ENCODE results near the gene MAX. TPM values are rescaled to one million over a fixed set of nuclear protein-coding genes. Genes with fewer than 3 reads are reported as not detected.

MAX gene, protein sequence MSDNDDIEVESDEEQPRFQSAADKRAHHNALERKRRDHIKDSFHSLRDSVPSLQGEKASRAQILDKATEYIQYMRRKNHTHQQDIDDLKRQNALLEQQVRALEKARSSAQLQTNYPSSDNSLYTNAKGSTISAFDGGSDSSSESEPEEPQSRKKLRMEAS
- total RNA-seq: 64.2 and 69.3 TPM in 2 replicates
- long read RNA-seq, partial matches to known transcripts: 0 of 5 reads
- long read RNA-seq, other reads (novel, unspliced or antisense): 2 of 5 reads

DNA sequence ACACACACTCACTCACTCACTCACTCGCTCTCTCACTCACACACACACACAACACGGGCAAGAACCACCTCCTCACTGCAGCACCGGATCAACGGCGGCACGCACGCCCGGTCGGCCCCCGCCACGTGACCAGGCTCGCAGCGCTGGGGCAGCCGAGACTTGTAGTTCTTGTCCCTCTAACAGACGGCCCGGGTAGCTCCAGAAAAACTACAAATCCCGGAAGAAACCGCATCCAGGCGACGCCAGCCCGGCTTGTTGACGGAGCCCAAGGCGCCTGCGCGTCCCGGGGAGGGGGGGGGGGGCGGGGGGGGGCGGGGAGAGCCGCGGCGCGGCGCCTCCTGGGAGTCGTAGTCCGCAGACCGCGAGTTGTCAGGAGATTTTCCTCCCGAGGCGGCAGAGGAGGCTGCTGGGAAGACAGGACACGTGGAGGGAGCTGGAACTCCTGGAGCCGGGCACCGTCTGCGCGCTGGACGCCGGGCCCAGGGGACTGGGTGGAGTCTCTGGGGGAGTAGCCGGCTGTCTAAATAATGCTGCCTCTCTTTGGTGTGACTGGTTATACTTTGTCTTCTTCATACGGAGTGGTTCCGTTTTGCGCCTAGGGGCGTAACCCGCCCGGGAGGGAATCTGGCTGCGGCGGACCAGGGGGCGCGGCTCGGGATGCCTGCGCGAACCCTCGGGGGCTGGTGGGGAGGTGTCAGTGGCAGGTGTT lies at the start of gene MAX:
Gene MAX (minus strand): TSS at position 77 of the 709 bp plus-strand sequence. CDS start 178 bp downstream, outside the sequence.
- H3K4me1 Mint-ChIP-seq: peaks cover 24% of the 10 kb centered on the region
- H3K27me3 Mint-ChIP-seq (ENCODE audit: low read depth): no peaks in the 10 kb centered on the region
- H3K4me3 Mint-ChIP-seq: peak within 1 kb of the TSS; percentile 98
- H3K27ac Mint-ChIP-seq (ENCODE audit: unreplicated experiment): peak within 1 kb of the TSS; percentile 93
- peak; percentile 87 for DNase-seq (ENCODE audit: low read depth, low spot score)
- TF ChIP-seq, protein P1, sequence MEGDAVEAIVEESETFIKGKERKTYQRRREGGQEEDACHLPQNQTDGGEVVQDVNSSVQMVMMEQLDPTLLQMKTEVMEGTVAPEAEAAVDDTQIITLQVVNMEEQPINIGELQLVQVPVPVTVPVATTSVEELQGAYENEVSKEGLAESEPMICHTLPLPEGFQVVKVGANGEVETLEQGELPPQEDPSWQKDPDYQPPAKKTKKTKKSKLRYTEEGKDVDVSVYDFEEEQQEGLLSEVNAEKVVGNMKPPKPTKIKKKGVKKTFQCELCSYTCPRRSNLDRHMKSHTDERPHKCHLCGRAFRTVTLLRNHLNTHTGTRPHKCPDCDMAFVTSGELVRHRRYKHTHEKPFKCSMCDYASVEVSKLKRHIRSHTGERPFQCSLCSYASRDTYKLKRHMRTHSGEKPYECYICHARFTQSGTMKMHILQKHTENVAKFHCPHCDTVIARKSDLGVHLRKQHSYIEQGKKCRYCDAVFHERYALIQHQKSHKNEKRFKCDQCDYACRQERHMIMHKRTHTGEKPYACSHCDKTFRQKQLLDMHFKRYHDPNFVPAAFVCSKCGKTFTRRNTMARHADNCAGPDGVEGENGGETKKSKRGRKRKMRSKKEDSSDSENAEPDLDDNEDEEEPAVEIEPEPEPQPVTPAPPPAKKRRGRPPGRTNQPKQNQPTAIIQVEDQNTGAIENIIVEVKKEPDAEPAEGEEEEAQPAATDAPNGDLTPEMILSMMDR (conservative IDR thresholded peaks at IDR 0.05): no peak
- no peaks in the 10 kb centered on the region for H3K9me3 Mint-ChIP-seq
- peaks cover 6% of the 10 kb centered on the region for H3K36me3 Mint-ChIP-seq (ENCODE audit: low read depth)

DNA sequence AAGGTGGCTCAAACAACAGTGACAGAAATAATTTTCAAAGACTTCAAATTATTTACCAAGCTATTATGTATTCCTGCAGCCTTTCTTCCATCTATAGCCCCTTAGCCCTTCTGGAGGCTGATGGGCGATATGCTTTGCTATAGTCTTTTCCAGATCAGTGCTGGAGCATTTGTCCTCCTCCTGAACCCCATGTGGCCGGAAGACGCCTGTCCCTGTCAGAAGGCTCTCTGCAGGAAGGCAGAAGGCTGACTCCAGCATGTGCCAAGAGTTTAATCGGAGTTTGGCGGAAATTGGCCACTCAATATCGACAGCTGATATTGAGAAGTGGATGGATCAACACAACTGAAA lies 49.3 kb upstream of the MAX start:
- Mint-ChIP-seq H3K9me3 (no peaks in the 10 kb centered on the region), H3K27ac (ENCODE audit: unreplicated experiment) (no peak overlapping the region), H3K27me3 (ENCODE audit: low read depth) (no peaks in the 10 kb centered on the region), H3K4me1 (peaks cover 6% of the 10 kb centered on the region), H3K4me3 (no peak overlapping the region), H3K36me3 (ENCODE audit: low read depth) (no peaks in the 10 kb centered on the region)
- DNase-seq (ENCODE audit: low read depth, low spot score): no peak
- TF ChIP-seq, protein P1 (conservative IDR thresholded peaks at IDR 0.05): no peak

DNA sequence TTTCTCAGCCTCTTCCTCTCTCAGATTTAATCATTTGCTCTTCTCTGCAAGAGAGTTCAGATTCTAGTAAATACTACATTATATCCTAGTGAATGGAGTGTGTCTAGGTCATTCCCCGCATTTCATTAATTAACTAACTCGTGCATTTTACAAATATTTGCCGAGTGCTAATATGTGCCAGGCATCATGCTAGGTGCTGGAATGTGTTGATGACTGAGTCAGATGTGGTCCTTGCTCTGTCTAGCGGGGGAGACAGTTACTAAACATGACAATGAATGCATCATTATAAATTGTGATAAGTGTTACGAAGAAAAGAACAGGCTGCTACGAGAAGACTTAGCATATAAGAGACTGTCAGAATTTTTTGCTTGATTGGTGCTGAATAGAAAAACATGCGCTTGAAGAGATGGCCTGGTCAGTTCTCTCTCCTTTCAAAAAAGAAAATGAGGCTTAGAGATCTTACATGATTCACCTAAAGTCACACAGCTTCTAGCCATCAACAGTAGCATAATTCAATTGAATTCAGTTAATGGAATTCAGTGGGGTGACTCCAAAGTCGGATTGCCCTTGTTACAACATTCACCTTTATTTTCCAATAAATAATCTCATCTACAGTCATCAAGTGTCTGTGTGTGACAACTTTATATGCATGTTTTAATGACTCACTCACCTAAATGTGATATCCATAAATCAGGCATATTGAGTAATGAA lies 48.7 kb upstream of the MAX start:
- no peak overlapping the region for H3K27ac Mint-ChIP-seq (ENCODE audit: unreplicated experiment)
- H3K36me3 Mint-ChIP-seq (ENCODE audit: low read depth): no peaks in the 10 kb centered on the region
- H3K4me3 Mint-ChIP-seq: no peak overlapping the region
- no peaks in the 10 kb centered on the region for H3K27me3 Mint-ChIP-seq (ENCODE audit: low read depth)
- TF ChIP-seq, protein P1 (conservative IDR thresholded peaks at IDR 0.05): no peak
- no peaks in the 10 kb centered on the region for H3K9me3 Mint-ChIP-seq
- DNase-seq (ENCODE audit: low read depth, low spot score): no peak
- peaks cover 6% of the 10 kb centered on the region for H3K4me1 Mint-ChIP-seq

DNA sequence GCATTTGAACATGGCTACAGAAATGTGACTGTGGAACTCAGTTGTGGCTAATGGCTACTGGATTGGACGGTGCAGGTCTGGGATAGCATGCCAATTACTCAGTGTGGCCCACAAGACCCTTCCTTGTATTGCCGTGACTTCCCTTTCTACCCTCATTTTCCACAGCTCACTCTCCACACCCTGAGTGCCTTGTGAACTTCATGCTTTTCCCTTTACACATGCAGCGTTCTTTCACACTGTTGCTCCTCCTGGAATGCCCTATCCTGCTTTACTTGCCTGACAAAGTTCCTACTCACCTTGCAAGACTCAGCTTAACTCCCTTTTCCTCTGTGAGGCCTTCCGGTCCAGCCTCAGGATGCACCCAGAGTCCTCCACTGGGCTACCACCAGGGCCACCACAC lies 46.8 kb upstream of the MAX start:
- no peaks in the 10 kb centered on the region for H3K36me3 Mint-ChIP-seq (ENCODE audit: low read depth)
- no peak overlapping the region for H3K4me3 Mint-ChIP-seq
- no peak for DNase-seq (ENCODE audit: low read depth, low spot score)
- no peaks in the 10 kb centered on the region for H3K27me3 Mint-ChIP-seq (ENCODE audit: low read depth)
- TF ChIP-seq, protein P1 (conservative IDR thresholded peaks at IDR 0.05): no peak
- H3K27ac Mint-ChIP-seq (ENCODE audit: unreplicated experiment): no peak overlapping the region
- H3K9me3 Mint-ChIP-seq: no peaks in the 10 kb centered on the region
- H3K4me1 Mint-ChIP-seq: peaks cover 6% of the 10 kb centered on the region

DNA sequence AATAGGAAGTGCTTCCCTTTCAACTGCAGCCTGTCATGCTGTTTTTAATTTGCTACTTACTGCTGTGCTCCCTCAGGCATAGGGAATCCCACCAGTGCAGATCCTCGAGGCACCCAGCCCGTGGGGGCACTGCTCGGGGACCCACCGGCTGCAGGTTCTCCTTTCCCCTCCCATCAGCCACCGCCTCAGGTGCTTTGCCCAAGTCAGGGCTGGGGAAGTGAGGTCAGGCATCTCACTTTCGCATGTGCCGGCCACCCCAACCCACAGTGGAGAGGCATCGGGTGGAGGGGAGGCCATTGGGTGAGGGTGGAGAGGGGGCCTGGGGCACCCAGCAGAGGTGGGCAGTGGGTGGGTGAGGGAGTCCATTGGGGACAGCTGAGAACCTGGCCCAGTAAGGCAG lies 41.9 kb upstream of the MAX start:
- no peak overlapping the region for H3K27ac Mint-ChIP-seq (ENCODE audit: unreplicated experiment)
- H3K4me1 Mint-ChIP-seq: peaks cover 7% of the 10 kb centered on the region
- no peak overlapping the region for H3K4me3 Mint-ChIP-seq
- H3K9me3 Mint-ChIP-seq: no peaks in the 10 kb centered on the region
- no peak for DNase-seq (ENCODE audit: low read depth, low spot score)
- no peaks in the 10 kb centered on the region for H3K36me3 Mint-ChIP-seq (ENCODE audit: low read depth)
- TF ChIP-seq, protein P1 (conservative IDR thresholded peaks at IDR 0.05): no peak
- peaks cover 4% of the 10 kb centered on the region for H3K27me3 Mint-ChIP-seq (ENCODE audit: low read depth)

Data from neural crest cell (in vitro differentiated cells).